ENCODE results near the gene TNFAIP8.
"Not testable (repeated sequence)": the region's sequence is repeated elsewhere in the genome, so short reads cannot be mapped to it uniquely, and the experiment has no call there.

The TNFAIP8 gene

DNA sequence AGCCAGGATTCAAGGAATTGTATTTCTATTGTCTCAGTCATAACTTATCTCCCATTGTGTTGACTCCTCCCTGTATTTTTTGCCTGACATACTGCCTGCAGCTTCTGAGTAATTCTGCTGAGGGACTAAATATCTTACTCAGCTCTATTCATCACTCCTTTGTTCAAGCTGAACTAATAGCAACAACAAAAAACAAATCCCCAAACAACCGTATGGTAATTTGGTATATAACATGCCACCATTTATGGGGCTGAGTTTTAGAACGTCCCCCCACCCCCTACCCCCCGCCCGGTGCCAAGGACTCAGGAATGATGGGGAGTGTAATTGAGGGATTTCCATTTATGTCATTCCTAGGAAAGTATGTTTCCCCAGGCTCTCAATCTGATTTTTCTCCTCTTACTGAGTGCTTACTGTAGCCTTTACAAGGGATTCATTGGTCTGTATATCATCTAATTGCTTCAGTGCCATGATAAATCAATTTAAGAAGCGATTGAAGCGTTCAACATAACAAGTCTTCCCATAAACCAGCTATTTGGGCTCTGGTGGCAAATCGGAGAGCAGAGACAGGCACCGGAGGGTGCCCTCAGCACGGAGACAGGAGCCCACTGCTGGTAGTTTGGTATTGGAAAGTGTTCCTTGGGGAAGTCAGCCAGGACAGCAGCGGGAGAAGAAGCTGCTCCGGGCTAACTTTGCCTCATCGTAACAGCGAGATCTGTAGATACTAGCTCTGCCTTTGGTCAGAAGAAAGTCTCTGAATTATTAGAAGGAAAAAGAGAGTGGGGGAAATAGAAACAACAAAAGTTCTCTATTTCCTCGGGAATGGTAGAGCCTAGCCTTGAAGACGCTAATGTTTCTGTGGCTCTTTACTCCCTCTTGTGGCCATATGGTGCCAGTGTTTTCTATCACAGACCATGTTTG lies 55.8 kb downstream of the TNFAIP8 start:
- peak; percentile 81 for DNase-seq (ENCODE audit: low read depth)
- peak; percentile 95 for TF ChIP-seq CTCF (conservative IDR thresholded peaks at IDR 0.05; ENCODE audit: control insufficient read depth, insufficient read depth, low read depth, low read length)
- peak overlapping the region; percentile 47 for H3K4me3 ChIP-seq (ENCODE audit: control insufficient read depth, low read depth, low read length)

DNA sequence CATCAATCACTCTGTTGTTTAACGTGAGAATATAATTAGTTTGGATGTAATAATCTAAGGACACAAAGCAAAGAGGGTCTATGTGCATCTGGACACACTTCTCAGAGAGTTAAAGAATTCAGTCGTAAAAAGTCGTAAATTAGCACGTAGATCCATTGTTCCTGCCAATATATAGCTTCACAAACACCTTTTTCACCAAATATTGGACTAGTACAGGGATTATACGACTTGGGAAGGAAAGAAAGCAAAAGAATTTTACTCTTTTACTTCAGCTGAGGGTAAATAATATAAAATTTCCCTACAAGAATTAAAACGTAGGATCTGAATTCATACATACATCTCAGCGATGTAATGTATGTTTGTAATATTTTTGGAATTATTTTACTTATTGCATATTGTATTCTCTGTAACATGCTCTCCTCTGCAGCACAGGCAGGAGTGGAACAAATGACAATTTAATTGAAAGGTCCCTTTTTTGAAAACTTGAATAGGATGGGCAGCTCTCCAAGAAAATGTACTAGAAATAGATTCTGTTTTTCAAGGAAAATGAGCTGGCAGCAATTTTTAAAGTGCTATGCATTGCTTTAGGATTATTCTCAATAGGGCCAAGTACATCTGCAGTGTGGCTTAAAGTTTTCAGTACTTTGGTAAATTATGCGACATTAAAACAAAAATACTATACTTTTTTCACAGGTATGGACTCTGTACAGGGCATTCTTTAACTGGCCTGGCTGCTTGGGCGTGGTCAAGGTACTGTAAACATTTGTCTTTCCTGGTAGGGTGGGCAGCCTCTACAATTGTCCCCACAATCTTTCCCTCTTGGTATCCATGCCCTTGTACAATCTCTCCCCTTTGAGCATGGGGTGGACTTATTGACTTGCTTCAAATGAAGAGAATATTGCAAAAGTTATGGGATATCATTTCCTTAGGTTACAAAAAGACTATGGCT lies 56.7 kb downstream of the TNFAIP8 start:
- TF ChIP-seq CTCF (conservative IDR thresholded peaks at IDR 0.05; ENCODE audit: control insufficient read depth, insufficient read depth, low read depth, low read length) = no peak
- peak overlapping the region; percentile 47 for H3K4me3 ChIP-seq (ENCODE audit: control insufficient read depth, low read depth, low read length)
- no peak for DNase-seq (ENCODE audit: low read depth)

DNA sequence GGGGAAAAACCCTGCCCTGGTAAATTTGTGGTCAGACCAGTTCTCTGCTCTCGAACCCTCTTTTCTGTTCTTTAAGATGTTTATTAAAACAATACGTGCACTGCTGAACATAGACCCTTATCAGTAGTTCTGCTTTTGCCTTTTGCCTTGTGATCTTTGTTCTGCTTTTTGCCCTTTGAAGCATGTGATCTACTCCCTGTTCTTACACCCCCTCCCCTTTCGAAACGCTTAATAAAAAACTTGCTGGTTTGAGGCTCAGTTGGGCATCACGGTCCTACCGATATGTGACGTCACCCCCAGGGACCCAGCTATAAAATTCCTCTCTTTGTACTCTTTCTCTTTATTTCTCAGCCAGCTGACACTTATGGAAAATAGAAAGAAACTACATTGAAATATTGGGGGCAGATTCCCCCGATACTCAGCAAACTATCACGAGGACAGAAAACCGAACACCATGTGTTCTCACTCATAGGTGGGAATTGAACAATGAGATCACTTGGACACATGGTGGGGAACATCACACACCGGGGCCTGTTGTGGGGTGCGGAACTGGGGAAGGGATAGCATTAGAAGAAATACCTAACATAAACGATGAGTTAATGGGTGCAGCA lies 58.4 kb downstream of the TNFAIP8 start:
- not testable (repeated sequence) for DNase-seq (ENCODE audit: low read depth); H3K4me3 ChIP-seq (ENCODE audit: control insufficient read depth, low read depth, low read length)

GRCh38 chr5:119417891-119418605 lies 62.2 kb downstream of the TNFAIP8 start:
- no peak for TF ChIP-seq CTCF (conservative IDR thresholded peaks at IDR 0.05; ENCODE audit: control insufficient read depth, insufficient read depth, low read depth, low read length)
- H3K4me3 ChIP-seq (ENCODE audit: control insufficient read depth, low read depth, low read length) = no peak overlapping the region

GRCh38 chr5:119418606-119419100 lies 62.8 kb downstream of the TNFAIP8 start:
- no peak overlapping the region for H3K4me3 ChIP-seq (ENCODE audit: control insufficient read depth, low read depth, low read length)
- no peak for TF ChIP-seq CTCF (conservative IDR thresholded peaks at IDR 0.05; ENCODE audit: control insufficient read depth, insufficient read depth, low read depth, low read length)
- no peak for DNase-seq (ENCODE audit: low read depth)

More at GRCh38 chr5:119417891-119418605, 62.2 kb downstream of the TNFAIP8 start:
- peak; percentile 69 for DNase-seq (ENCODE audit: low read depth)

DNA sequence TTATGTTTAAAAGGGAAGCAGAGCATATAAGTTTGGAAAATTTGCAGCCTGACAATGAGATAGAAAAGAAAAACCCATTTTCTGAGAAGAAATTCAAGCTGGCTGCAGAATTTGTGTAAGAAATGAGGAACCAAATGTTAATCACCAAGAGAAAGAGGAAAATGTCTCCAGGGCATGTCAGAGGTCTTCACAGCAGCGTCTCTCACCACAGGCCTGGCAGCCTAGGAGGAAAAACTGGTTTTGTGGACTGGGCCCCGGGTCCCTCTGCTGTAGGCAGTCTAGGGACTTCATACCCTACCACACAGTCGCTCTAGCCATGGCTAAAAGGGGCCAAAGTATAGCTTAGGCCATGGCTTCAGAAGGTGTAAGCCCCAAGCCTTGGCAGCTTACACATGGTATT lies 64.3 kb downstream of the TNFAIP8 start:
- no peak for DNase-seq (ENCODE audit: low read depth)
- TF ChIP-seq CTCF (conservative IDR thresholded peaks at IDR 0.05; ENCODE audit: control insufficient read depth, insufficient read depth, low read depth, low read length) = no peak
- H3K4me3 ChIP-seq (ENCODE audit: control insufficient read depth, low read depth, low read length) = no peak overlapping the region
